Tibial artery (tissue), 4 donors: ENCODE data around the gene MRPL36.

Experiments used
- DNase-seq, 2 donors: peaks; one replicate each; pipeline ENCODE4 v3.0.0-alpha.2; 2019
- H3K27ac ChIP-seq, 2 donors: fragments of 200-600 bp; sonication (generic) in 1 of 2; 1 replicate in 1 of 2; 2 replicates in 1 of 2; pipeline ENCODE4 v1.5.1; 2018 to 2019; ENCODE audit warnings: mild to moderate bottlenecking in 1 of 2
- H3K27me3 ChIP-seq, 2 donors: fragments of 200-600 bp; sonication (generic) in 1 of 2; one replicate each; pipeline versions ENCODE4 v1.5.1 to v1.6.0; 2016 to 2019
- H3K36me3 ChIP-seq, 3 donors: fragments of 200-600 bp; sonication (generic) in 2 of 3; one replicate each; pipeline ENCODE4 v1.5.1; 2016 to 2019; ENCODE audit warnings: mild to moderate bottlenecking in 2 of 3
- H3K4me1 ChIP-seq, 4 donors: fragments of 200-600 bp; sonication (generic) in 2 of 4; 1 replicate in 3 of 4; 2 replicates in 1 of 4; pipeline ENCODE4 v1.5.1; 2016 to 2019
- H3K4me3 ChIP-seq, 2 donors: fragments of 200-600 bp; sonication (generic) in 1 of 2; 1 replicate in 1 of 2; 2 replicates in 1 of 2; pipeline ENCODE4 v1.5.1; 2018 to 2019; ENCODE audit warnings: mild to moderate bottlenecking in 2 of 2
- H3K9me3 ChIP-seq, 3 donors: fragments of 200-600 bp; sonication (generic) in 1 of 3; one replicate each; pipeline ENCODE4 v1.5.1; 2016 to 2019
- intact Hi-C: fragments of 100-400 bp; cut with DNase I; formaldehyde crosslinking; loops from one replicate; pipeline ENCODE4 v1.15.0; 2023; ENCODE audit warnings: low total_unique reads
- TF ChIP-seq, protein P1 (sequence below), 2 experiments: fragments of 200-600 bp in 1 of 2; fragments of 450-650 bp in 1 of 2; IDR thresholded peaks; one replicate each; pipeline ENCODE4 v1.5.1; 2017 to 2019; ENCODE audit warnings: antibody characterized with exemption in 2 of 2, mild to moderate bottlenecking in 1 of 2, moderate library complexity in 1 of 2

The MRPL36 gene

DNA sequence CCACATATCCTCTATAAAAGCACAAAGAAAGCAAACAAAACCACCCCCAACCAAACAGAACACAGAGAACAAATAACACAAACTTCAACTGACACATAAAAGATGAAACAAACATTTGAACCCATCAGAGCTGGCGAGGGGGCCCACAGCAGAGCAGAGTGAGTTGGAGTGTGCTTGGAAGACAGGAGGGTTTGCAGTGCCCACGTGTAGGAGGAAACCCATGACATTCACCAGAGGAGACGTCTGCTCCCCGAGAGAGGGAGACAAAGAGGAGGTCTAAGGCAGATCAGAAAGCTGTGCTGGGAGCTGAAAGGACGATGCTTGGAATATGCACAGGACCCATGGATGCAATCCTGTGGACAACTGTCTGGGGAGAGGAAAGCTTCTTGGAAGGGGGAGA, 27.0 kb downstream of the MRPL36 start:
- Histone ChIP-seq H3K9me3 (no peaks in the 10 kb centered on the region), H3K4me1 (no peaks in the 10 kb centered on the region), H3K4me3 (no peak overlapping the region), H3K27ac (no peak overlapping the region), H3K27me3 (peaks cover 0 to 22% of the 10 kb centered on the region in 2 donors), H3K36me3 (no peaks in the 10 kb centered on the region)
- no peak for DNase-seq
- intact Hi-C loops, result no loop called here
- TF ChIP-seq, protein P1, sequence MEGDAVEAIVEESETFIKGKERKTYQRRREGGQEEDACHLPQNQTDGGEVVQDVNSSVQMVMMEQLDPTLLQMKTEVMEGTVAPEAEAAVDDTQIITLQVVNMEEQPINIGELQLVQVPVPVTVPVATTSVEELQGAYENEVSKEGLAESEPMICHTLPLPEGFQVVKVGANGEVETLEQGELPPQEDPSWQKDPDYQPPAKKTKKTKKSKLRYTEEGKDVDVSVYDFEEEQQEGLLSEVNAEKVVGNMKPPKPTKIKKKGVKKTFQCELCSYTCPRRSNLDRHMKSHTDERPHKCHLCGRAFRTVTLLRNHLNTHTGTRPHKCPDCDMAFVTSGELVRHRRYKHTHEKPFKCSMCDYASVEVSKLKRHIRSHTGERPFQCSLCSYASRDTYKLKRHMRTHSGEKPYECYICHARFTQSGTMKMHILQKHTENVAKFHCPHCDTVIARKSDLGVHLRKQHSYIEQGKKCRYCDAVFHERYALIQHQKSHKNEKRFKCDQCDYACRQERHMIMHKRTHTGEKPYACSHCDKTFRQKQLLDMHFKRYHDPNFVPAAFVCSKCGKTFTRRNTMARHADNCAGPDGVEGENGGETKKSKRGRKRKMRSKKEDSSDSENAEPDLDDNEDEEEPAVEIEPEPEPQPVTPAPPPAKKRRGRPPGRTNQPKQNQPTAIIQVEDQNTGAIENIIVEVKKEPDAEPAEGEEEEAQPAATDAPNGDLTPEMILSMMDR (IDR thresholded peaks at IDR 0.05), result no peak

DNA sequence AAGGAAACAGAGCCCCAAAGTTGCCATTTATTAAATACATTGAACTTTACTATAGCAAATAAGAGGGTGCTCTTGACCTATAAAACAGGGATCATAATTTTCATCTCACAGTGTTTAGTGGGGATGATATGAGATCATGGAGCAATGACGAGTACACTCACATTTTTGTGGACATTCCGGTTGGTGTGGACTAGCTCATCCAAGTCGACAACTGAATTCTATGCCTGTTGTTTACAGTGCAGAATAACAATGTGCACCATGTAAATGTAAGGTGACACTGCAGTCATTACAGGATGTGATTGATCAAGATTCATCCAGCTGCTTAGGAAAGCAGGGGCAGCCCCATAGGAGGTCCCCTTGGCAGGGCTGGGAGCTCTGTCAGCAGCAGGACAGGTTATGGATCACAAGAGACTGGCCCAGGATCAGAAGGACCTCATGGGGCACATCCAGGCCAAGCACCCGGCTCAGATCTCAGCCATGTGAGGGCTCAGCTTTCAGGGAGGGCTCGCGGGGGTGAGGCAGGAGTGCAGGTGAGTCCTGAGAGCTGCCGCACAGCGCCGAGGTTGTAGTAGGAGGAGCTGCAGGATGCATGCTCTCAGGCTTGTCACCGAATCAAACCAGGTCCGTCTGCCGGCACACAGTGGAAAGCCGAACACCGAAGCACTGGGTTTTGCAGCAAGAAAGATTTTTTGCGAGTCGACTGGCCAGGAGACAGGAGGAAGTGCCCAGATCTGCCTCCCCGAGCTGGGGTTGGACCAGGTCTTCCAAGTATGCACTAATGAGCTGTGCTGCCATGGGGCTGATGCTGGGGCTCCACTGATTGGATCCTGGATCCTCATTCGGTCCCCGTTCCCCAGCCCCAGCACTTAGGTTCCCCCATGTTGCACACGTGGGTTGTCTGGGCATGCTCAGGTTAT, 28.2 kb downstream of the MRPL36 start:
- no peak overlapping the region for H3K27ac ChIP-seq
- H3K27me3 ChIP-seq, result peaks cover 0 to 25% of the 10 kb centered on the region in 2 donors
- H3K36me3 ChIP-seq, result no peaks in the 10 kb centered on the region
- no peak overlapping the region for H3K4me3 ChIP-seq
- peak in 1 of 2 donors; percentile 56 for DNase-seq
- TF ChIP-seq, protein P1 (IDR thresholded peaks at IDR 0.05), result no peak
- H3K4me1 ChIP-seq, result no peaks in the 10 kb centered on the region
- no peaks in the 10 kb centered on the region for H3K9me3 ChIP-seq
- intact Hi-C loops, result no loop called here

DNA sequence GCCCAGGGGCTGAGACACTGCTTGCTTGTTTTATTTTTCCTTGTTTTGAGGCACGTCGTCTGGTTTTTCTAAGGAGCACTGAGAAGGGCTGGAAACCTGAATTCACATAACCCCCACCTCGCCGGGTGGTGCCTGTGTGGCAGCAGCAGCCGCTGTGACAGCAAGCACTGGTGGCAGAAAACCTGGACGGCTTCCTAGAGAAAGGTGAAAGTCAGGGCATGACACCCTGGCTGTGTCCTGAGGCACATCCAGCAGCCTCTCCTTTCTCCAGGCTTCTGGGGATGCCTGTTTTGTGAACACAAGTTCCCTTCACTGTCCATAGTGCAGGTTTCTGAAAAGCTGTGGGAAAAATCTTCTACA, 29.2 kb downstream of the MRPL36 start:
- H3K36me3 ChIP-seq, result no peaks in the 10 kb centered on the region

DNA sequence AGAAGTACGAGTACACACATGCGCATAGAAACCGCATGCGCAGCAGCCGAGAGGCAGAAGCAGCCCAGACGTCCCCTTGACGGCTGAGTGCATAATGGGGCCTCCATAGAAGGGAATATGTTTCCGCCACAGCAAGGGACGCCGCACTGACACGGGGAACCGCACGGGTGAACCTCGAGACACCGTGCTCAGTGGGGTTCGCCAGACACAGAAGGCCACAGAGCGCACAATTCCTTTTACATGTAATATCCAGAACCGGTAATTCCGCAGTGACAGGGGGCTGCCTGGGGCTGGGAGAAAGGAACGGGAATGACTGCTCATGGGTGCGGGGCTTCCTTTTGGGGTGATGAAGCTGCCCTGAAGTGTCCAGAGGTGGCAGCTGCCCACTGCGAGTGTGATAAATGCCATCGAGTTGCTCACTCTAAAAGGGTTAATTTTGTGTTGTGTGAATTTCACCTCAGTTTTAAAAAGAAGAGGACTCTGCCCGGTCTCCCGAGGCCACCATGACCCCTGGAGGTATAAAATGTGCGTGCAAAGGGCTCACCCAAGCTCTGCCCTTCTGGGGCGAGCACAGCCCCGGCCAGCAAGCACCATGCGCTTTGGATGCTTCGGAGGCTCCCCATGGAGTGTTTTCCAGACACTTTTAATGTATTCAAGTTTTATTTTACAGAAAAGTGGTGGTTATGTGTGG, 29.7 kb downstream of the MRPL36 start:
- no peak overlapping the region for H3K27ac ChIP-seq
- H3K4me3 ChIP-seq, result no peak overlapping the region
- intact Hi-C loops, result no loop called here
- no peaks in the 10 kb centered on the region for H3K36me3 ChIP-seq
- DNase-seq, result peak in 1 of 2 donors; percentile 40
- no peaks in the 10 kb centered on the region for H3K9me3 ChIP-seq
- TF ChIP-seq, protein P1 (IDR thresholded peaks at IDR 0.05), result no peak
- H3K4me1 ChIP-seq, result no peaks in the 10 kb centered on the region
- H3K27me3 ChIP-seq, result peaks cover 0 to 39% of the 10 kb centered on the region in 2 donors

More for the DNA sequence above, 29.2 kb downstream of the MRPL36 start:
- TF ChIP-seq, protein P1 (IDR thresholded peaks at IDR 0.05), result no peak
- no peak overlapping the region for H3K4me3 ChIP-seq
- H3K27me3 ChIP-seq, result peaks cover 0 to 33% of the 10 kb centered on the region in 2 donors
- H3K4me1 ChIP-seq, result no peaks in the 10 kb centered on the region
- no peak overlapping the region for H3K27ac ChIP-seq
- no peaks in the 10 kb centered on the region for H3K9me3 ChIP-seq
- intact Hi-C loops, result no loop called here
- no peak for DNase-seq

DNA sequence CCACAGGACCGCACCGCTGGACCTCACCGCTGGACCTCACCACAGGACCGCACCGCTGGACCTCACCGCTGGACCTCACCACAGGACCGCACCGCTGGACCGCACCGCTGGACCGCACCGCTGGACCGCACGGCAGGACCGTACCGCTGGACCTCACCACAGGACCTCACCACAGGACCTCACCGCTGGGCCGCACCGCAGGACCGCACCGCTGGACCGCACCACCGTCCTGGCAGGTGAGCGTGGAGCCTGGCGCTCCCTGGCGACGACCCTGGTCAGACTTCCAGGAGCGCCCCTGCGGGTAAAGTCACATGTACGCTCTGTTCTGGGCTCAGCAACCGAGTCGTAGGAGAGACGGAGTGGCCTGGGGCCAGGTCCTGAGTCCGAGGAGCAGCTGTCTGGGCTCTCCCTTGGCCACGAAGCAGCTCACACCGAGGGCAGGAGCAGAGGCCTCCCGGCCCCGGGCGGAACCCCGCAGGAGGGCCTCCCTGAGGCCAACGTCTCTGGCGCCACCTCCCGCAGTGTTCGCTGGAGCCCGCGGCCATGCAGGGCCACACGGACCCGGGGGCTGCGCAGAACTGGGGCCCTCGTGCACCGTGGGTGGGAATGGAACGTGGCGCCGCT, 30.5 kb downstream of the MRPL36 start:
- no peaks in the 10 kb centered on the region for H3K36me3 ChIP-seq
- no peak overlapping the region for H3K4me3 ChIP-seq
- no peaks in the 10 kb centered on the region for H3K4me1 ChIP-seq
- no peaks in the 10 kb centered on the region for H3K9me3 ChIP-seq
- no peak overlapping the region for H3K27ac ChIP-seq
- TF ChIP-seq, protein P1 (IDR thresholded peaks at IDR 0.05), result no peak
- intact Hi-C loops, result no loop called here
- peaks cover 0 to 46% of the 10 kb centered on the region in 2 donors for H3K27me3 ChIP-seq
- peak in 1 of 2 donors; percentile 48 for DNase-seq
